Upper lobe of left lung (tissue), 4 donors: ENCODE data around the gene ZNF483.
A peak's percentile ranks its signal among the peaks of the same experiment; 100 is the strongest.

Experiments used
- POLR2A ChIP-seq, 4 donors: fragments of 450-650 bp; IDR thresholded peaks; one replicate each; pipeline ENCODE4 v1.5.1; 2016 to 2017; ENCODE audit warnings: antibody characterized with exemption in 4 of 4, mild to moderate bottlenecking in 2 of 4
- POLR2AphosphoS5 ChIP-seq, 2 donors: sonication (generic); formaldehyde crosslinking; IDR thresholded peaks; one replicate each; pipeline ENCODE4 v1.5.1; 2017; ENCODE audit warnings: antibody characterized with exemption in 2 of 2
- TF ChIP-seq, protein P1 (sequence below), 6 experiments: fragments of 450-650 bp in 4 of 6; fragments of 200-600 bp in 2 of 6; sonication (generic) in 2 of 6; IDR thresholded peaks; one replicate each; pipeline ENCODE4 v1.5.1; 2016 to 2019; ENCODE audit warnings: antibody characterized with exemption in 6 of 6

- peak in 3 of 4 donors; percentile 32 to 72 (median 62) for TF ChIP-seq POLR2A (IDR thresholded peaks at IDR 0.05)
- TF ChIP-seq, protein P1, sequence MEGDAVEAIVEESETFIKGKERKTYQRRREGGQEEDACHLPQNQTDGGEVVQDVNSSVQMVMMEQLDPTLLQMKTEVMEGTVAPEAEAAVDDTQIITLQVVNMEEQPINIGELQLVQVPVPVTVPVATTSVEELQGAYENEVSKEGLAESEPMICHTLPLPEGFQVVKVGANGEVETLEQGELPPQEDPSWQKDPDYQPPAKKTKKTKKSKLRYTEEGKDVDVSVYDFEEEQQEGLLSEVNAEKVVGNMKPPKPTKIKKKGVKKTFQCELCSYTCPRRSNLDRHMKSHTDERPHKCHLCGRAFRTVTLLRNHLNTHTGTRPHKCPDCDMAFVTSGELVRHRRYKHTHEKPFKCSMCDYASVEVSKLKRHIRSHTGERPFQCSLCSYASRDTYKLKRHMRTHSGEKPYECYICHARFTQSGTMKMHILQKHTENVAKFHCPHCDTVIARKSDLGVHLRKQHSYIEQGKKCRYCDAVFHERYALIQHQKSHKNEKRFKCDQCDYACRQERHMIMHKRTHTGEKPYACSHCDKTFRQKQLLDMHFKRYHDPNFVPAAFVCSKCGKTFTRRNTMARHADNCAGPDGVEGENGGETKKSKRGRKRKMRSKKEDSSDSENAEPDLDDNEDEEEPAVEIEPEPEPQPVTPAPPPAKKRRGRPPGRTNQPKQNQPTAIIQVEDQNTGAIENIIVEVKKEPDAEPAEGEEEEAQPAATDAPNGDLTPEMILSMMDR (IDR thresholded peaks at IDR 0.05), result peak in 3 of 6 experiments; percentile 5 to 24 (median 15)
- TF ChIP-seq POLR2AphosphoS5 (IDR thresholded peaks at IDR 0.05), result peak; percentile 17 to 64
Measured at GRCh38 chr9:111483858-111484571, 41.0 kb upstream of the ZNF483 start, which contains the start of gene ECPAS.
